Brain microvascular endothelial cell (primary cell): ENCODE data around the gene PCLAF.
"Not testable (repeated sequence)": the region's sequence is repeated elsewhere in the genome, so short reads cannot be mapped to it uniquely, and the experiment has no call there.

ENCODE experiments used
- DNase-seq: peaks from one replicate; pipeline ENCODE4 v3.0.0-alpha.2; 2020
- H3K27ac ChIP-seq: fragments of 250-450 bp; sonication (Bioruptor Pico); 2 replicates; pipeline ENCODE4 v1.5.1; 2020; ENCODE audit warnings: mild to moderate bottlenecking, moderate library complexity
- H3K27me3 ChIP-seq: fragments of 250-450 bp; sonication (Bioruptor Pico); replicated peaks from 2 replicates; pipeline ENCODE4 v1.5.1; 2020; ENCODE audit warnings: mild to moderate bottlenecking
- H3K36me3 ChIP-seq: fragments of 250-450 bp; sonication (Bioruptor Pico); replicated peaks from 2 replicates; pipeline ENCODE4 v1.5.1; 2020; ENCODE audit warnings: mild to moderate bottlenecking
- H3K4me3 ChIP-seq: 2 replicates; pipeline ENCODE4 v1.5.1; 2011; ENCODE audit warnings: low read depth, mild to moderate bottlenecking, control low read depth, low read length, moderate library complexity
- in situ Hi-C: cut with HindIII; loops from 2 replicates; pipeline ENCODE4 v1.10.0; 2017; ENCODE audit warnings: low sequenced_read_pairs, low pct_ligation_motif_present
- TF ChIP-seq, protein P1 (sequence below): IDR thresholded peaks from 2 replicates; pipeline ENCODE4 v1.5.1; 2011; ENCODE audit warnings: low read depth, mild to moderate bottlenecking, moderate library complexity, low read length, control low read depth, inconsistent platforms; ENCODE audit errors: missing control alignments

PCLAF gene

DNA sequence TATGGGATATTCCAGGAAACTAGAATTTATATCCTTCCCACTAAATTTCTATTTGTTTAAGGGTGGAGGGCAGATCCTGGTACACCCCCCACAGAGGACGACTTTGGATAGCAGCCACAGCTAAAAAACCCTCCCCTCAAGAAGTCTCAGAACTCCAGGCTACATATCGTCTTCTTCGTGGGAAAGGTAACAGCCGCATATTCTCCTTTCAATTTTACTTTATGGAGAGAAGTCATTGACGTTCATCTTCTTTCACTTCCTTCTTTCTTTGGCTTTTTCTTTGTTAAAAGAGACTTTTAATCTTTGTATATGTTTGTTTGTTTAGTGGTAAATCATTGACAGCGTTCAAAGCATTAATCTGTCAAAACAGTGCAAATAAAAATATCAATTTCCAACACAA, 42.7 kb upstream of the PCLAF start:
- TF ChIP-seq, protein P1, sequence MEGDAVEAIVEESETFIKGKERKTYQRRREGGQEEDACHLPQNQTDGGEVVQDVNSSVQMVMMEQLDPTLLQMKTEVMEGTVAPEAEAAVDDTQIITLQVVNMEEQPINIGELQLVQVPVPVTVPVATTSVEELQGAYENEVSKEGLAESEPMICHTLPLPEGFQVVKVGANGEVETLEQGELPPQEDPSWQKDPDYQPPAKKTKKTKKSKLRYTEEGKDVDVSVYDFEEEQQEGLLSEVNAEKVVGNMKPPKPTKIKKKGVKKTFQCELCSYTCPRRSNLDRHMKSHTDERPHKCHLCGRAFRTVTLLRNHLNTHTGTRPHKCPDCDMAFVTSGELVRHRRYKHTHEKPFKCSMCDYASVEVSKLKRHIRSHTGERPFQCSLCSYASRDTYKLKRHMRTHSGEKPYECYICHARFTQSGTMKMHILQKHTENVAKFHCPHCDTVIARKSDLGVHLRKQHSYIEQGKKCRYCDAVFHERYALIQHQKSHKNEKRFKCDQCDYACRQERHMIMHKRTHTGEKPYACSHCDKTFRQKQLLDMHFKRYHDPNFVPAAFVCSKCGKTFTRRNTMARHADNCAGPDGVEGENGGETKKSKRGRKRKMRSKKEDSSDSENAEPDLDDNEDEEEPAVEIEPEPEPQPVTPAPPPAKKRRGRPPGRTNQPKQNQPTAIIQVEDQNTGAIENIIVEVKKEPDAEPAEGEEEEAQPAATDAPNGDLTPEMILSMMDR: no peak

DNA sequence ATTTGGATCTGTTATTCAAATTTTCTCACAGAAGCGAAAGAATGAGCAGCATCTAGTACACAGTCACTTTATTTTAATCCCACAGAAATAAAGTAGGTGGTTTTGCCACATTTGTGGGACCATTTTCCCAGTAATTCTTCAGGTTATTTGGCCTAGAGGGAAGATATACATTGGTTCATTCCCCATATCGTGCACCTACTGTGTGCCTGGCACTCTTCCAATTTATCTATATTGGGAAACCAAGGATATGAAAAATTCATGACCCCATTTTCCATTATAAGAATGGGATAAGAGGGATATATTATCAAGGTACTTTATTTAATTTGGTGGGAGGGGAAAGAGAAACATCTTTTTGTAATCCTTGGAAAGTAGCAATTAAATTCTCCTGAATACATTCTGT, 41.5 kb upstream of the PCLAF start:
- Histone ChIP-seq H3K36me3 (peaks cover 53% of the 10 kb centered on the region), H3K27me3 (no peaks in the 10 kb centered on the region), H3K4me3 (no peak overlapping the region), H3K27ac (no peak overlapping the region)
- TF ChIP-seq, protein P1: no peak
- in situ Hi-C loops: no loop called here
- DNase-seq: no peak

More for the DNA sequence above, 42.7 kb upstream of the PCLAF start:
- H3K27me3 ChIP-seq: no peaks in the 10 kb centered on the region
- H3K27ac ChIP-seq: no peak overlapping the region
- DNase-seq: no peak
- H3K4me3 ChIP-seq: no peak overlapping the region
- in situ Hi-C loops: no loop called here
- peaks cover 54% of the 10 kb centered on the region for H3K36me3 ChIP-seq

DNA sequence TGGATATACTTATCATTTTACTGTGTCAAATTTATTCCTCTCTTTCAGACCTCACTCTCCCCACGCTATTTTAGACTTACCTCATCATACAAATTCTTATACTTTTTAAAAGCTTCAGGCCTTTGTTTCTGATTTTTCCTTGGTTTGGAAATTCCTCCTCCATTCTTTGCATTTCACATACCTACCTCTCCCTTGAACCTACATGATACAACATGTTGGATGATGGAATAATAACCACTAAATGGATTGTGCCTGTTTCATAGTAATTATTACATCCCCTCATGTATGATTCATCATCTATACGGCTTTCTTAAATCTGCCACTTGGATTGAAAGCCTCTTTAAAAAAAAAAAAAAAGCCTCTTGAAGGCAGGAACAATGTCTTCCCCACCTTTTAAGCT, 31.0 kb upstream of the PCLAF start:
- in situ Hi-C loops: no loop called here
- no peak for DNase-seq
- no peak overlapping the region for H3K27ac ChIP-seq
- H3K4me3 ChIP-seq: no peak overlapping the region
- H3K36me3 ChIP-seq: peaks cover 32% of the 10 kb centered on the region
- TF ChIP-seq, protein P1: no peak
- H3K27me3 ChIP-seq: no peaks in the 10 kb centered on the region

DNA sequence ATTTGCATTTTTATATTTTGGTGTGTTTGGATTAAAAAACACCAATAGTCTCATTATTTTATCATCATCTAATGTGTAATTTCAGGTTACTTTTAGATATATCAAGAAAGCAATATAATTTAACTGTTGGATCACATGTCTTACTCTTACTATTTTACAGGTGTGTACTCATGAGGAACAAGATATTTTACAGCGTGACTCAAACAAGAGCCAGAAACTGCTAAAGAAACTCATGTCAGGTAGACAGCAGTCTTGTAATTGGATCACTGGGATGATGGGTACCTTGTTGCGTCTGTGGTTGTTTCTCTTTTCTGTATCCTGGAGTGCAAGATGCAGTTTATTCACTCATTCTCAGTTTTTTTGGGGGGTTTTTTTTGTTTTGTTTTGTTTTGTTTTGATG, 19.3 kb upstream of the PCLAF start:
- peaks cover 42% of the 10 kb centered on the region for H3K36me3 ChIP-seq
- H3K27ac ChIP-seq: no peak overlapping the region
- DNase-seq: no peak
- in situ Hi-C loops: no loop called here
- H3K4me3 ChIP-seq: no peak overlapping the region
- no peaks in the 10 kb centered on the region for H3K27me3 ChIP-seq
- TF ChIP-seq, protein P1: no peak

DNA sequence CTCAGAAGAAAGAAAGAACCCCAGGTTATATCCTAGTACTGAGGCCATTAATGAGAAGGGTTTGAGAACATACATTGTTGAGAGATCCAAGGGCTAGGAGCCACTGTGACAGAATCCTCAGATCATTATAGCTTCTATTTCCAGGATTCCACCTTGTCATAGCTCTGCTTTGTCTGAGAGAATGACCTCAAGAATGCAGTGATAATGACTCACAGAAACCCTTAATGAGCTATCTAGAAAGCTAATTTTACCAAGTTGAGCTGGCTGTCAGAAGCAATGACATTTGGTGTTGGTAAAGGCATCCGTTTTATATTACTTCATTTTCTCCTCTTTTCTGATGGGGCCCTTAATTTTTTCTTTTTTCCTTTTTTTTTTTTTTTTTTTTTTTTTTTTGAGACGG, 17.3 kb upstream of the PCLAF start:
- TF ChIP-seq, protein P1: no peak
- Histone ChIP-seq H3K4me3 (no peak overlapping the region), H3K36me3 (peaks cover 45% of the 10 kb centered on the region), H3K27me3 (no peaks in the 10 kb centered on the region), H3K27ac (no peak overlapping the region)
- in situ Hi-C loops: no loop called here
- no peak for DNase-seq

DNA sequence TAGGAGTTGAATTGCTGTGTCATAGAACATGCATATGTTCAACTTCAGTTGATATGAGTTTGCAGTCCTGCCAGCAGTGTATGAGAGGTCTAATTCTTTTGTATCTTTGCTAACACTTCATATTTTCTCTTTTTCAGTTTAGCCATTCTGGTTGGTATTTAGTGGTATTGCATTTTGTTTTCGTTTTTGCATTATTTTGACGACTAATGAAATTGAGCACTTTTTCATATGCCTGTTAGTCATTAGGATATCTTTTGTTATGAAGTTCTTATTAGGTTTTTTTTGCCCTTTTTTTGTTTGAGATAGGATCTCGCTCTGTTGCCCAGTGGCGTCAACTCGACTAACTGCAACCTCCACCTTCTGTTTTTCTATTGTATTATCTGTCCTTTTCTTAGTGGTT, 15.5 kb upstream of the PCLAF start:
- TF ChIP-seq, protein P1: no peak
- H3K36me3 ChIP-seq: peaks cover 45% of the 10 kb centered on the region
- DNase-seq: no peak
- H3K27ac ChIP-seq: no peak overlapping the region
- H3K27me3 ChIP-seq: no peaks in the 10 kb centered on the region
- in situ Hi-C loops: no loop called here
- H3K4me3 ChIP-seq: no peak overlapping the region

DNA sequence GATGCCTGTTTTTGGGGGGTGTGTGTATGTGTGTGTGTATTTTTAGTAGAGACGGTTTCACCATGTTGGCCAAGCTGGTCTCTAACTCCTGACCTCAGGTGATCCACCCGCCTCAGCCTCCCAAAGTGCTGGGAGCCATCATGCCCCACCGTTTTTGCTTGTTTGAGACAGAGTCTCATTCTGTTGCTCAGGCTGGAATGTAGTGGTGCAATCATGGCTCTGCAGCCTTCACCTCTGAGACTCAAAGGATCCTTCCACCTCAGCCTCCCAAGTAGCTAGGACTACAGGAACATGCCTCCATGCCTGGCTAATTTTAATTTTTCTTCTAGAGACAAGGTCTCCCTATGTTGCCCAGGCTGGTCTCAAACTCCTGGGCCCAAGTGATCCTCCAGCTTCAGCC, 11.2 kb upstream of the PCLAF start:
- H3K27me3 ChIP-seq, in situ Hi-C loops, DNase-seq: not testable (repeated sequence)

More for the DNA sequence above, 11.2 kb upstream of the PCLAF start:
- not testable (repeated sequence) for H3K27ac ChIP-seq, H3K4me3 ChIP-seq
- peaks cover 21% of the 10 kb centered on the region for H3K36me3 ChIP-seq
